ENCODE data around the gene CTIF. TPM values are rescaled to one million over a fixed set of nuclear protein-coding genes. Genes with fewer than 3 reads are reported as not detected.

The CTIF gene
- total and polyA plus RNA-seq, 2 experiments from 2014 or later, result 8.6 to 14.4 TPM

DNA sequence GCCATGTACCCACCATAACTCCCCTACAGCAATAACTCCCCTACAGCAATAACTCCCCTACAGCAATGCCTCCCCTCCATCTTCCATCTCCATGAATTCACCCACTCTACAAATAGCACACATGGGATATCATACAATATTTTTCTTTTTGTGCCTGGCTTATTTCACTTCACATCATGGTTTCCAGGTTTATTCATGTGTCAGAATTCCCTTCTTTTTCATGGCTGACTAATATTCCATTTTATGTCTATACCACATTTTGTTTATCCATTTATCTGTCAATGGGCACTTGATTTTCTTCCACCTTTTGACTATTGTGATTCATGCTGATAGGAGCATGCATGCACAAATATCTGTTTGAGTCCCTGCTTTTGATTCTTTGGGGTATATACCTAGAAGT is 233.6 kb downstream of the CTIF start:
- Histone ChIP-seq H3F3A (replicated peaks; ENCODE audit: low read depth) (no peaks in the 10 kb centered on the region), H3K27me3 (ENCODE audit: insufficient read depth) (no peaks in the 10 kb centered on the region), H3K36me3 (ENCODE audit: insufficient read depth) (no peaks in the 10 kb centered on the region), H3K27ac (ENCODE audit: low read depth) (no peak overlapping the region), H2AFZ (no peak overlapping the region), H4K20me1 (replicated peaks; ENCODE audit: insufficient read depth) (no peaks in the 10 kb centered on the region; the same call in none of the 2 replicates), H3K4me3 (no peak overlapping the region), H3K4me2 (no peak overlapping the region), H3K79me2 (replicated peaks; ENCODE audit: insufficient read depth) (0 out of 2 replicates have a peak, but pooled peaks cover 3% of the 10 kb centered on the region), H3K4me1 (ENCODE audit: insufficient read depth) (no peaks in the 10 kb centered on the region), H3K9me2 (ENCODE audit: insufficient read depth) (peaks cover 4% of the 10 kb centered on the region; the same call in 1 of the 2 replicates)
- TF ChIP-seq, protein P1, sequence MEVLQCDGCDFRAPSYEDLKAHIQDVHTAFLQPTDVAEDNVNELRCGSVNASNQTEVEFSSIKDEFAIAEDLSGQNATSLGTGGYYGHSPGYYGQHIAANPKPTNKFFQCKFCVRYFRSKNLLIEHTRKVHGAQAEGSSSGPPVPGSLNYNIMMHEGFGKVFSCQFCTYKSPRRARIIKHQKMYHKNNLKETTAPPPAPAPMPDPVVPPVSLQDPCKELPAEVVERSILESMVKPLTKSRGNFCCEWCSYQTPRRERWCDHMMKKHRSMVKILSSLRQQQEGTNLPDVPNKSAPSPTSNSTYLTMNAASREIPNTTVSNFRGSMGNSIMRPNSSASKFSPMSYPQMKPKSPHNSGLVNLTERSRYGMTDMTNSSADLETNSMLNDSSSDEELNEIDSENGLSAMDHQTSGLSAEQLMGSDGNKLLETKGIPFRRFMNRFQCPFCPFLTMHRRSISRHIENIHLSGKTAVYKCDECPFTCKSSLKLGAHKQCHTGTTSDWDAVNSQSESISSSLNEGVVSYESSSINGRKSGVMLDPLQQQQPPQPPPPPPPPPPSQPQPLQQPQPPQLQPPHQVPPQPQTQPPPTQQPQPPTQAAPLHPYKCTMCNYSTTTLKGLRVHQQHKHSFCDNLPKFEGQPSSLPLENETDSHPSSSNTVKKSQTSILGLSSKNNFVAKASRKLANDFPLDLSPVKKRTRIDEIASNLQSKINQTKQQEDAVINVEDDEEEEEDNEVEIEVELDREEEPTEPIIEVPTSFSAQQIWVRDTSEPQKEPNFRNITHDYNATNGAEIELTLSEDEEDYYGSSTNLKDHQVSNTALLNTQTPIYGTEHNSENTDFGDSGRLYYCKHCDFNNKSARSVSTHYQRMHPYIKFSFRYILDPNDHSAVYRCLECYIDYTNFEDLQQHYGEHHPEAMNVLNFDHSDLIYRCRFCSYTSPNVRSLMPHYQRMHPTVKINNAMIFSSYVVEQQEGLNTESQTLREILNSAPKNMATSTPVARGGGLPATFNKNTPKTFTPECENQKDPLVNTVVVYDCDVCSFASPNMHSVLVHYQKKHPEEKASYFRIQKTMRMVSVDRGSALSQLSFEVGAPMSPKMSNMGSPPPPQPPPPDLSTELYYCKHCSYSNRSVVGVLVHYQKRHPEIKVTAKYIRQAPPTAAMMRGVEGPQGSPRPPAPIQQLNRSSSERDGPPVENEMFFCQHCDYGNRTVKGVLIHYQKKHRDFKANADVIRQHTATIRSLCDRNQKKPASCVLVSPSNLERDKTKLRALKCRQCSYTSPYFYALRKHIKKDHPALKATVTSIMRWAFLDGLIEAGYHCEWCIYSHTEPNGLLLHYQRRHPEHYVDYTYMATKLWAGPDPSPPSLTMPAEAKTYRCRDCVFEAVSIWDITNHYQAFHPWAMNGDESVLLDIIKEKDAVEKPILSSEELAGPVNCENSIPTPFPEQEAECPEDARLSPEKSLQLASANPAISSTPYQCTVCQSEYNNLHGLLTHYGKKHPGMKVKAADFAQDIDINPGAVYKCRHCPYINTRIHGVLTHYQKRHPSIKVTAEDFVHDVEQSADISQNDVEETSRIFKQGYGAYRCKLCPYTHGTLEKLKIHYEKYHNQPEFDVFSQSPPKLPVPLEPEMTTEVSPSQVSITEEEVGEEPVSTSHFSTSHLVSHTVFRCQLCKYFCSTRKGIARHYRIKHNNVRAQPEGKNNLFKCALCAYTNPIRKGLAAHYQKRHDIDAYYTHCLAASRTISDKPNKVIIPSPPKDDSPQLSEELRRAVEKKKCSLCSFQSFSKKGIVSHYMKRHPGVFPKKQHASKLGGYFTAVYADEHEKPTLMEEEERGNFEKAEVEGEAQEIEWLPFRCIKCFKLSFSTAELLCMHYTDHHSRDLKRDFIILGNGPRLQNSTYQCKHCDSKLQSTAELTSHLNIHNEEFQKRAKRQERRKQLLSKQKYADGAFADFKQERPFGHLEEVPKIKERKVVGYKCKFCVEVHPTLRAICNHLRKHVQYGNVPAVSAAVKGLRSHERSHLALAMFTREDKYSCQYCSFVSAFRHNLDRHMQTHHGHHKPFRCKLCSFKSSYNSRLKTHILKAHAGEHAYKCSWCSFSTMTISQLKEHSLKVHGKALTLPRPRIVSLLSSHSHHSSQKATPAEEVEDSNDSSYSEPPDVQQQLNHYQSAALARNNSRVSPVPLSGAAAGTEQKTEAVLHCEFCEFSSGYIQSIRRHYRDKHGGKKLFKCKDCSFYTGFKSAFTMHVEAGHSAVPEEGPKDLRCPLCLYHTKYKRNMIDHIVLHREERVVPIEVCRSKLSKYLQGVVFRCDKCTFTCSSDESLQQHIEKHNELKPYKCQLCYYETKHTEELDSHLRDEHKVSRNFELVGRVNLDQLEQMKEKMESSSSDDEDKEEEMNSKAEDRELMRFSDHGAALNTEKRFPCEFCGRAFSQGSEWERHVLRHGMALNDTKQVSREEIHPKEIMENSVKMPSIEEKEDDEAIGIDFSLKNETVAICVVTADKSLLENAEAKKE (CRISPR knock-in tag; IDR thresholded peaks at IDR 0.05), result no peak
- no peak for TF ChIP-seq ZNF114 (CRISPR knock-in tag; IDR thresholded peaks at IDR 0.05)
- no peak for TF ChIP-seq NANOG (IDR thresholded peaks at IDR 0.05; ENCODE audit: borderline replicate concordance)
- no peak overlapping the region for H3K4me3 Mint-ChIP-seq
- no peak for DNase-seq (ENCODE audit: low spot score)
- no peak for ATAC-seq
- H3K36me3 Mint-ChIP-seq (ENCODE audit: low read depth), result no peaks in the 10 kb centered on the region
- H3K27me3 Mint-ChIP-seq (ENCODE audit: insufficient read depth, low read depth, poor library complexity), result peaks cover 11% of the 10 kb centered on the region
- peaks cover 2% of the 10 kb centered on the region; the same call in 2 of the 3 replicates for H3K4me1 Mint-ChIP-seq
- H3K9me3 Mint-ChIP-seq, result no peaks in the 10 kb centered on the region; the same call in 2 of the 3 replicates
- H3K27ac Mint-ChIP-seq, result no peak overlapping the region

DNA sequence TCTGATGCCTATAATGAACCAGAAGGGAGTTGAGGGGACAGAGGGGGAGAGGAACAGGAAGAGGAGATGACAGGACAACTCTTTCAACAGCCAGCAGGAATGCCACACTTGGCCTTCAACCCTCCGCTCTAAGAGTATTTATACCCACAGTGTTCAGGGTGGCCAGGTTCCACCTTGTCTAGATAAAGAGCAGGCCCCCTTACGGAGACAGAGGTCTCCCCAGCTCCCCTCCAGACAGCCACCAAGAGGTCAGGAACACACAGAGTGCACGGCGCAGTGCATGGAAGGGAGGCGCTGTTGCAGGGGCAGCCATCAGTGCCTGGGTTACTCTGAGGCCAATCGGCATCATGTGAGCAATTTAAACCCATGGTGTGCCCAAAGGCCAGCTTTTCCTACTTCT is 235.0 kb downstream of the CTIF start:
- Histone ChIP-seq H3K4me1 (ENCODE audit: insufficient read depth) (no peaks in the 10 kb centered on the region), H4K20me1 (replicated peaks; ENCODE audit: insufficient read depth) (no peaks in the 10 kb centered on the region; the same call in none of the 2 replicates), H3K79me2 (replicated peaks; ENCODE audit: insufficient read depth) (0 out of 2 replicates have a peak, but pooled peaks cover 3% of the 10 kb centered on the region), H2AFZ (no peak overlapping the region), H3K36me3 (ENCODE audit: insufficient read depth) (no peaks in the 10 kb centered on the region), H3F3A (replicated peaks; ENCODE audit: low read depth) (no peaks in the 10 kb centered on the region), H3K27me3 (ENCODE audit: insufficient read depth) (no peaks in the 10 kb centered on the region), H3K9me2 (ENCODE audit: insufficient read depth) (peaks cover 4% of the 10 kb centered on the region; the same call in 1 of the 2 replicates), H3K27ac (ENCODE audit: low read depth) (no peak overlapping the region), H3K4me3 (no peak overlapping the region), H3K4me2 (no peak overlapping the region)
- Mint-ChIP-seq H3K36me3 (ENCODE audit: low read depth) (no peaks in the 10 kb centered on the region), H3K27ac (no peak overlapping the region), H3K9me3 (no peaks in the 10 kb centered on the region; the same call in 2 of the 3 replicates), H3K27me3 (ENCODE audit: insufficient read depth, low read depth, poor library complexity) (peaks cover 13% of the 10 kb centered on the region), H3K4me1 (peaks cover 2% of the 10 kb centered on the region; the same call in 2 of the 3 replicates), H3K4me3 (no peak overlapping the region)
- TF ChIP-seq, protein P2, sequence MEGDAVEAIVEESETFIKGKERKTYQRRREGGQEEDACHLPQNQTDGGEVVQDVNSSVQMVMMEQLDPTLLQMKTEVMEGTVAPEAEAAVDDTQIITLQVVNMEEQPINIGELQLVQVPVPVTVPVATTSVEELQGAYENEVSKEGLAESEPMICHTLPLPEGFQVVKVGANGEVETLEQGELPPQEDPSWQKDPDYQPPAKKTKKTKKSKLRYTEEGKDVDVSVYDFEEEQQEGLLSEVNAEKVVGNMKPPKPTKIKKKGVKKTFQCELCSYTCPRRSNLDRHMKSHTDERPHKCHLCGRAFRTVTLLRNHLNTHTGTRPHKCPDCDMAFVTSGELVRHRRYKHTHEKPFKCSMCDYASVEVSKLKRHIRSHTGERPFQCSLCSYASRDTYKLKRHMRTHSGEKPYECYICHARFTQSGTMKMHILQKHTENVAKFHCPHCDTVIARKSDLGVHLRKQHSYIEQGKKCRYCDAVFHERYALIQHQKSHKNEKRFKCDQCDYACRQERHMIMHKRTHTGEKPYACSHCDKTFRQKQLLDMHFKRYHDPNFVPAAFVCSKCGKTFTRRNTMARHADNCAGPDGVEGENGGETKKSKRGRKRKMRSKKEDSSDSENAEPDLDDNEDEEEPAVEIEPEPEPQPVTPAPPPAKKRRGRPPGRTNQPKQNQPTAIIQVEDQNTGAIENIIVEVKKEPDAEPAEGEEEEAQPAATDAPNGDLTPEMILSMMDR (conservative IDR thresholded peaks at IDR 0.05; ENCODE audit: low read depth in 2 of 2), result peak in 1 of 2 experiments; percentile 29; a peak in 2 of 4 replicates
- TF ChIP-seq, protein P3, sequence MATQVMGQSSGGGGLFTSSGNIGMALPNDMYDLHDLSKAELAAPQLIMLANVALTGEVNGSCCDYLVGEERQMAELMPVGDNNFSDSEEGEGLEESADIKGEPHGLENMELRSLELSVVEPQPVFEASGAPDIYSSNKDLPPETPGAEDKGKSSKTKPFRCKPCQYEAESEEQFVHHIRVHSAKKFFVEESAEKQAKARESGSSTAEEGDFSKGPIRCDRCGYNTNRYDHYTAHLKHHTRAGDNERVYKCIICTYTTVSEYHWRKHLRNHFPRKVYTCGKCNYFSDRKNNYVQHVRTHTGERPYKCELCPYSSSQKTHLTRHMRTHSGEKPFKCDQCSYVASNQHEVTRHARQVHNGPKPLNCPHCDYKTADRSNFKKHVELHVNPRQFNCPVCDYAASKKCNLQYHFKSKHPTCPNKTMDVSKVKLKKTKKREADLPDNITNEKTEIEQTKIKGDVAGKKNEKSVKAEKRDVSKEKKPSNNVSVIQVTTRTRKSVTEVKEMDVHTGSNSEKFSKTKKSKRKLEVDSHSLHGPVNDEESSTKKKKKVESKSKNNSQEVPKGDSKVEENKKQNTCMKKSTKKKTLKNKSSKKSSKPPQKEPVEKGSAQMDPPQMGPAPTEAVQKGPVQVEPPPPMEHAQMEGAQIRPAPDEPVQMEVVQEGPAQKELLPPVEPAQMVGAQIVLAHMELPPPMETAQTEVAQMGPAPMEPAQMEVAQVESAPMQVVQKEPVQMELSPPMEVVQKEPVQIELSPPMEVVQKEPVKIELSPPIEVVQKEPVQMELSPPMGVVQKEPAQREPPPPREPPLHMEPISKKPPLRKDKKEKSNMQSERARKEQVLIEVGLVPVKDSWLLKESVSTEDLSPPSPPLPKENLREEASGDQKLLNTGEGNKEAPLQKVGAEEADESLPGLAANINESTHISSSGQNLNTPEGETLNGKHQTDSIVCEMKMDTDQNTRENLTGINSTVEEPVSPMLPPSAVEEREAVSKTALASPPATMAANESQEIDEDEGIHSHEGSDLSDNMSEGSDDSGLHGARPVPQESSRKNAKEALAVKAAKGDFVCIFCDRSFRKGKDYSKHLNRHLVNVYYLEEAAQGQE (IDR thresholded peaks at IDR 0.05; ENCODE audit: unreplicated experiment), result no peak
- no peak for TF ChIP-seq ZNF114 (CRISPR knock-in tag; IDR thresholded peaks at IDR 0.05)
- TF ChIP-seq EZH2 (IDR thresholded peaks at IDR 0.05; ENCODE audit: low read depth, unreplicated experiment), result no peak
- DNase-seq (ENCODE audit: low spot score), result no peak
- no peak for ATAC-seq
